PC-9 (cell line): ENCODE data around the gene PPFIBP1. TPM values are rescaled to one million over a fixed set of nuclear protein-coding genes. Genes with fewer than 3 reads are reported as not detected.

Experiments used
- BruUV-seq: library from RNA; stranded (reverse); fragments of 400-500 nt; replicated peaks from 2 replicates; lab custom pipeline; 2021; lab: Mats Ljungman, UMichigan
- CTCF ChIA-PET: fragments of 300-600 bp; sonication (Branson Sonifier 250); formaldehyde crosslinking; loops from one replicate; lab custom pipeline; 2022; ENCODE audit warnings: antibody characterized with exemption; lab: Charles Lee
- POLR2A ChIA-PET: fragments of 300-600 bp; sonication (Branson Sonifier 250); formaldehyde crosslinking; loops from one replicate; lab custom pipeline; 2022; ENCODE audit warnings: antibody characterized with exemption; ENCODE audit not compliant: unreplicated experiment; lab: Charles Lee
- DNase-seq, 2 experiments: peaks; one replicate each; pipeline versions ENCODE4 v3.0.0 to v3.0.0-alpha.2; 2015 to 2022; ENCODE audit warnings: mixed read lengths in 1 of 2
- H2AFZ ChIP-seq: fragments of 200-600 bp; sonication (generic); 2 replicates; pipeline ENCODE4 v1.8.1; 2017; ENCODE audit warnings: antibody characterized with exemption
- H3F3A ChIP-seq: fragments of 200-600 bp; sonication (generic); 2 replicates; pipeline ENCODE4 v1.8.1; 2017; ENCODE audit warnings: antibody characterized with exemption, mild to moderate bottlenecking, low read depth; ENCODE audit not compliant: insufficient read depth
- H3K27ac ChIP-seq: fragments of 200-600 bp; sonication (generic); 2 replicates; pipeline ENCODE4 v1.6.1; 2016; ENCODE audit warnings: mixed run types
- H3K27me3 ChIP-seq: fragments of 200-600 bp; sonication (generic); 2 replicates; pipeline ENCODE4 v1.6.1; 2016; ENCODE audit warnings: low read depth, mixed run types; ENCODE audit not compliant: insufficient read depth
- H3K36me3 ChIP-seq: fragments of 200-600 bp; sonication (generic); 2 replicates; pipeline ENCODE4 v1.6.1; 2016; ENCODE audit warnings: low read depth, mixed run types
- H3K4me1 ChIP-seq: fragments of 200-600 bp; sonication (generic); replicated peaks from 2 replicates; pipeline ENCODE4 v1.6.1; 2016; ENCODE audit warnings: mixed run types; ENCODE audit not compliant: insufficient read depth
- H3K4me2 ChIP-seq: fragments of 200-600 bp; sonication (generic); 2 replicates; pipeline ENCODE4 v1.6.1; 2017; ENCODE audit warnings: mixed run types
- H3K4me3 ChIP-seq: fragments of 200-600 bp; sonication (generic); 2 replicates; pipeline ENCODE4 v1.6.1; 2016; ENCODE audit warnings: mixed run types
- H3K79me2 ChIP-seq: fragments of 200-600 bp; sonication (generic); 2 replicates; pipeline ENCODE4 v1.6.1; 2017; ENCODE audit warnings: low read depth, mixed run types
- H3K9me2 ChIP-seq: fragments of 200-600 bp; sonication (generic); 2 replicates; pipeline ENCODE4 v1.8.1; 2017; ENCODE audit warnings: mild to moderate bottlenecking; ENCODE audit not compliant: insufficient read depth
- H3K9me3 ChIP-seq: fragments of 200-600 bp; sonication (generic); 2 replicates; pipeline ENCODE4 v1.8.1; 2016; ENCODE audit warnings: low read depth; ENCODE audit not compliant: insufficient read depth
- H4K20me1 ChIP-seq: fragments of 200-600 bp; sonication (generic); 2 replicates; pipeline ENCODE4 v1.8.1; 2017; ENCODE audit not compliant: insufficient read depth
- EZH2 ChIP-seq: fragments of 200-600 bp; sonication (generic); IDR thresholded peaks from 2 replicates; pipeline ENCODE4 v1.8.0; 2017; ENCODE audit warnings: antibody characterized with exemption, low read depth
- intact Hi-C: fragments of 100-400 bp; cut with micrococcal nuclease; formaldehyde crosslinking; loops from one replicate; pipeline ENCODE4 v1.10.0; 2022; ENCODE audit not compliant: unreplicated experiment
- total RNA-seq: library from RNA; stranded (reverse); gene quantifications from 2 replicates; pipeline ENCODE4 v1.2.3, GENCODE V29; 2021
- TF ChIP-seq, protein P1 (sequence below): fragments of 200-600 bp; sonication (generic); conservative IDR thresholded peaks from 2 replicates; pipeline ENCODE4 v1.6.1; 2017; ENCODE audit warnings: mixed run types, antibody characterized with exemption, mild to moderate bottlenecking, moderate library complexity

Gene PPFIBP1
- total RNA-seq, 1 experiment from 2014 or later = 77.0 TPM

DNA sequence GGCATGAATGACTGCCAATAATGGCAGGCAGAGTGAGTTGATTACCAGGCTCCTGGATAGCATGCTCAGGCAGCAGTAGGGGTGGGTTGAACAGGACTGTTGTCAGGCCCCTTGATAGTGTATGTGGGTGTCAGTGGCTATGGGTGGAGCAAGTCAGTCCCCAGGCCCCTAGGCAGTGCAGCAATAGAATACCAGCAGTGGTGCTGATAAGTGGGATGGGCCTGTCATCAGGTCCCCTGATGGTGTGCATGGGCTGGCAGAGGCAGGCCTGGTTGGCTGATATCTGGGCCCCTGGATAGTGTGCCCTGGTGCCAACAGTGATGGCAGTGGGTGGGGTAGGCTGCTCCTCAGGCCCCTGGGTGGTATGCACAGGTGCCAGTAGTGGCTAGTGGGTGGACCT lies 45.1 kb upstream of the PPFIBP1 start:
- no peak for DNase-seq
- intact Hi-C loops = no loop called here

GRCh38 chr12:27480016-27480415 lies 44.0 kb upstream of the PPFIBP1 start:
- H2AFZ ChIP-seq = no peak overlapping the region
- H3K9me3 ChIP-seq = peaks cover 13% of the 10 kb centered on the region; the same call in 1 of the 2 replicates
- ChIA-PET CTCF (no interaction called here), POLR2A (no interaction called here)
- no peak overlapping the region for H3K4me2 ChIP-seq
- H3F3A ChIP-seq = no peaks in the 10 kb centered on the region
- H4K20me1 ChIP-seq = no peaks in the 10 kb centered on the region
- H3K79me2 ChIP-seq = no peaks in the 10 kb centered on the region
- no peak overlapping the region for H3K4me3 ChIP-seq
- H3K9me2 ChIP-seq = no peaks in the 10 kb centered on the region
- H3K27ac ChIP-seq = no peak overlapping the region
- intact Hi-C loops = no loop called here
- no peaks in the 10 kb centered on the region for H3K36me3 ChIP-seq
- no peaks in the 10 kb centered on the region for H3K4me1 ChIP-seq
- no TSS peak for BruUV-seq
- no peak for DNase-seq
- no peak for TF ChIP-seq EZH2
- TF ChIP-seq, protein P1, sequence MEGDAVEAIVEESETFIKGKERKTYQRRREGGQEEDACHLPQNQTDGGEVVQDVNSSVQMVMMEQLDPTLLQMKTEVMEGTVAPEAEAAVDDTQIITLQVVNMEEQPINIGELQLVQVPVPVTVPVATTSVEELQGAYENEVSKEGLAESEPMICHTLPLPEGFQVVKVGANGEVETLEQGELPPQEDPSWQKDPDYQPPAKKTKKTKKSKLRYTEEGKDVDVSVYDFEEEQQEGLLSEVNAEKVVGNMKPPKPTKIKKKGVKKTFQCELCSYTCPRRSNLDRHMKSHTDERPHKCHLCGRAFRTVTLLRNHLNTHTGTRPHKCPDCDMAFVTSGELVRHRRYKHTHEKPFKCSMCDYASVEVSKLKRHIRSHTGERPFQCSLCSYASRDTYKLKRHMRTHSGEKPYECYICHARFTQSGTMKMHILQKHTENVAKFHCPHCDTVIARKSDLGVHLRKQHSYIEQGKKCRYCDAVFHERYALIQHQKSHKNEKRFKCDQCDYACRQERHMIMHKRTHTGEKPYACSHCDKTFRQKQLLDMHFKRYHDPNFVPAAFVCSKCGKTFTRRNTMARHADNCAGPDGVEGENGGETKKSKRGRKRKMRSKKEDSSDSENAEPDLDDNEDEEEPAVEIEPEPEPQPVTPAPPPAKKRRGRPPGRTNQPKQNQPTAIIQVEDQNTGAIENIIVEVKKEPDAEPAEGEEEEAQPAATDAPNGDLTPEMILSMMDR = no peak
- no peaks in the 10 kb centered on the region for H3K27me3 ChIP-seq

More for the DNA sequence above, 45.1 kb upstream of the PPFIBP1 start:
- ChIA-PET CTCF (no interaction called here), POLR2A (no interaction called here)
- H3K4me3 ChIP-seq = no peak overlapping the region
- no peaks in the 10 kb centered on the region for H3K79me2 ChIP-seq
- peaks cover 13% of the 10 kb centered on the region; the same call in 1 of the 2 replicates for H3K9me3 ChIP-seq
- no peak overlapping the region for H3K4me2 ChIP-seq
- H3K4me1 ChIP-seq = no peaks in the 10 kb centered on the region
- H4K20me1 ChIP-seq = no peaks in the 10 kb centered on the region
- H2AFZ ChIP-seq = no peak overlapping the region
- TF ChIP-seq EZH2 = no peak
- TF ChIP-seq, protein P1 = no peak
- no peaks in the 10 kb centered on the region for H3K27me3 ChIP-seq
- H3K9me2 ChIP-seq = no peaks in the 10 kb centered on the region
- H3K27ac ChIP-seq = no peak overlapping the region
- BruUV-seq = no TSS peak
- H3F3A ChIP-seq = no peaks in the 10 kb centered on the region
- H3K36me3 ChIP-seq = no peaks in the 10 kb centered on the region

- no peaks in the 10 kb centered on the region for H3K36me3 ChIP-seq
- H3K4me2 ChIP-seq = no peak overlapping the region
- no peak for DNase-seq
- POLR2A ChIA-PET = interaction anchor here (0.5 kb wide), 1 partner anchor 172 kb away, joined by 3 read pairs; no protein-coding TSS in a partner anchor
- no peaks in the 10 kb centered on the region for H3K4me1 ChIP-seq
- no peaks in the 10 kb centered on the region for H3K9me3 ChIP-seq
- H3F3A ChIP-seq = no peaks in the 10 kb centered on the region
- no peak overlapping the region for H3K27ac ChIP-seq
- no peaks in the 10 kb centered on the region for H3K27me3 ChIP-seq
- TF ChIP-seq EZH2 = no peak
- TF ChIP-seq, protein P1 = no peak
- H3K9me2 ChIP-seq = no peaks in the 10 kb centered on the region
- CTCF ChIA-PET = no interaction called here
- no peak overlapping the region for H2AFZ ChIP-seq
- H4K20me1 ChIP-seq = no peaks in the 10 kb centered on the region
- intact Hi-C loops = no loop called here
- no peaks in the 10 kb centered on the region for H3K79me2 ChIP-seq
- no TSS peak for BruUV-seq
- no peak overlapping the region for H3K4me3 ChIP-seq
These were observed 37.0 kb upstream of the PPFIBP1 start for GRCh38 chr12:27486961-27487360.
